ENCODE data around the gene BBS9.

DNA sequence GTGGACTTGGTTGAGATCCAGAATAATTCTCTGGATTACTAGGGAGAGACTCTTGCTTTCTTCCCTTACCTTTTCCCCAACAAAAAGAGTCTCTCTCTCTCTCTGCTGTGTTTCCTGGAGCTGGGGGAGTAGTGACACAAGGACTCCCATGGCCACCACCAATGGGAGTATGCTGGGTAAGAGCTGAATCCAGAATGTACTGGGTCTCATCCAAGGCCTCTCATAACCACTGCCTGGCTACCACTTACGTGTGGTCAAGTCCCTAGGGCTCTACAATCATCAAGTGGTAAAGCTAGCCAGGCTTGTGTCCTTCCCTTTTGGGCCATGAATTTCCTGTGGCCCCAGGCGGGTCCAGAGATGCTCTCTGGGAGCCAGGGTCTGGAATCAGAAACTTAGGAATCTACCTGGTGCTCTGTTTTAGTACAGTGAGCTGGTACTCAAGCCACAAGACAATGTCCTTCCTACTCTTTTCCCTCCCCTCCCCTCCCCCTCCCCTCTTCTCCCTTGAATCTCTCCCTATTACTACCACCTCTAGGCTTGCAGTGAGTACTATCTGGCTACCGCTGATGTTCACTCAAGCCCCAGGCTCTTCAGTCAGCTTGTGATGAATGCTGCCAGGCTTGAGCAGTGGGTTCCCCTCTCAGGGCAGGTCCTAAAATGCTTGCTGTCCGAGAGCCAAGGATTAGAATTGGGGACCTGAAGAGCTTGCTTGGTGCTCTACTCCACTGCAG, 196.6 kb downstream of the BBS9 start:
- TF ChIP-seq, protein P1, sequence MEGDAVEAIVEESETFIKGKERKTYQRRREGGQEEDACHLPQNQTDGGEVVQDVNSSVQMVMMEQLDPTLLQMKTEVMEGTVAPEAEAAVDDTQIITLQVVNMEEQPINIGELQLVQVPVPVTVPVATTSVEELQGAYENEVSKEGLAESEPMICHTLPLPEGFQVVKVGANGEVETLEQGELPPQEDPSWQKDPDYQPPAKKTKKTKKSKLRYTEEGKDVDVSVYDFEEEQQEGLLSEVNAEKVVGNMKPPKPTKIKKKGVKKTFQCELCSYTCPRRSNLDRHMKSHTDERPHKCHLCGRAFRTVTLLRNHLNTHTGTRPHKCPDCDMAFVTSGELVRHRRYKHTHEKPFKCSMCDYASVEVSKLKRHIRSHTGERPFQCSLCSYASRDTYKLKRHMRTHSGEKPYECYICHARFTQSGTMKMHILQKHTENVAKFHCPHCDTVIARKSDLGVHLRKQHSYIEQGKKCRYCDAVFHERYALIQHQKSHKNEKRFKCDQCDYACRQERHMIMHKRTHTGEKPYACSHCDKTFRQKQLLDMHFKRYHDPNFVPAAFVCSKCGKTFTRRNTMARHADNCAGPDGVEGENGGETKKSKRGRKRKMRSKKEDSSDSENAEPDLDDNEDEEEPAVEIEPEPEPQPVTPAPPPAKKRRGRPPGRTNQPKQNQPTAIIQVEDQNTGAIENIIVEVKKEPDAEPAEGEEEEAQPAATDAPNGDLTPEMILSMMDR (IDR thresholded peaks at IDR 0.05; ENCODE audit: low read depth, low read length) = no peak
- no peak for TF ChIP-seq EZH2phosphoT487 (IDR thresholded peaks at IDR 0.05; ENCODE audit: low read depth)

All from OCI-LY3 (cell line).